Superior temporal gyrus (tissue), 1 donor: ENCODE results near the gene KNL1.
A peak's percentile ranks its signal among the peaks of the same experiment; 100 is the strongest.
"Not testable (repeated sequence)": the region's sequence is repeated elsewhere in the genome, so short reads cannot be mapped to it uniquely, and the experiment has no call there.

Source experiments
- DNase-seq: peaks from one replicate; pipeline ENCODE4 v3.0.0-alpha.2; 2016; ENCODE audit errors: extremely low spot score

KNL1 gene

GRCh38 chr15:40676906-40677305 lies 82.9 kb downstream of the KNL1 start:
- DNase-seq = not testable (repeated sequence)

GRCh38 chr15:40680151-40680550 lies 86.1 kb downstream of the KNL1 start:
- no peak for DNase-seq

GRCh38 chr15:40680959-40681358 lies 86.9 kb downstream of the KNL1 start:
- not testable (repeated sequence) for DNase-seq

- no peak for DNase-seq
These were observed 90.3 kb downstream of the KNL1 start for GRCh38 chr15:40684381-40684780.

- no peak for DNase-seq
These were observed 91.3 kb downstream of the KNL1 start for GRCh38 chr15:40685376-40685775.

GRCh38 chr15:40688932-40689799 lies 95.1 kb downstream of the KNL1 start:
- no peak for DNase-seq

GRCh38 chr15:40691737-40692136 lies 97.7 kb downstream of the KNL1 start:
- DNase-seq = no peak

GRCh38 chr15:40693904-40694687 lies 100.0 kb downstream of the KNL1 start:
- DNase-seq = no peak

- DNase-seq = peak; percentile 92
These were observed 100.8 kb downstream of the KNL1 start, which contains the start of gene RAD51 for GRCh38 chr15:40694688-40695468. RAD51 (plus strand) TSS chr15:40695174; CDS start chr15:40698759, 3,585 bp downstream.

GRCh38 chr15:40695469-40695890 lies 101.4 kb downstream of the KNL1 start:
- DNase-seq = no peak

- DNase-seq = no peak
These were observed 102.2 kb downstream of the KNL1 start for GRCh38 chr15:40696228-40696627.

GRCh38 chr15:40697916-40698315 lies 103.9 kb downstream of the KNL1 start:
- no peak for DNase-seq

GRCh38 chr15:40702077-40702476 lies 108.0 kb downstream of the KNL1 start:
- DNase-seq = no peak

- DNase-seq = no peak
These were observed 112.1 kb downstream of the KNL1 start for GRCh38 chr15:40706121-40706520.
